ENCODE results near the gene EFNA4.

Gene EFNA4

GRCh38 chr1:155034318-155035208, 29.0 kb upstream of the EFNA4 start:
- DNase-seq, result no peak

- DNase-seq, result no peak
These were observed 27.6 kb upstream of the EFNA4 start for GRCh38 chr1:155035936-155036335.

- DNase-seq, result no peak
These were observed 26.5 kb upstream of the EFNA4 start for GRCh38 chr1:155037043-155037442.

- no peak for DNase-seq
These were observed 25.6 kb upstream of the EFNA4 start for GRCh38 chr1:155037851-155038441.

- no peak for DNase-seq
These were observed 24.8 kb upstream of the EFNA4 start for GRCh38 chr1:155038602-155039307.

GRCh38 chr1:155039308-155039669, 24.3 kb upstream of the EFNA4 start:
- no peak for DNase-seq

- DNase-seq, result no peak
These were observed 23.0 kb upstream of the EFNA4 start for GRCh38 chr1:155040358-155041093.

- no peak for DNase-seq
These were observed 20.8 kb upstream of the EFNA4 start for GRCh38 chr1:155042789-155043188.

GRCh38 chr1:155043301-155043702, 20.2 kb upstream of the EFNA4 start:
- no peak for DNase-seq

- no peak for DNase-seq
These were observed 19.7 kb upstream of the EFNA4 start for GRCh38 chr1:155043793-155044192.

GRCh38 chr1:155044365-155044764, 19.2 kb upstream of the EFNA4 start:
- DNase-seq, result no peak

- peak; percentile 50 for DNase-seq
These were observed 18.5 kb upstream of the EFNA4 start for GRCh38 chr1:155044812-155045657.

GRCh38 chr1:155048449-155049334, 14.8 kb upstream of the EFNA4 start:
- DNase-seq, result no peak

- peak; percentile 71 for DNase-seq
These were observed 13.6 kb upstream of the EFNA4 start for GRCh38 chr1:155049651-155050559.

- peak; percentile 67 for DNase-seq
These were observed 12.8 kb upstream of the EFNA4 start, which contains the start of gene ADAM15 for GRCh38 chr1:155050560-155051341. Gene ADAM15 (plus strand): TSS chr1:155051316. CDS start chr1:155051387, 71 bp downstream.

GRCh38 chr1:155051342-155051776, 12.2 kb upstream of the EFNA4 start:
- no peak for DNase-seq

- peak; percentile 65 for DNase-seq
These were observed 11.7 kb upstream of the EFNA4 start for GRCh38 chr1:155051777-155052398.
